HG03469 (cell line): ENCODE measurements around the gene SUGP1.

Source experiments
- ATAC-seq: cut with Tn5 transposase; IDR thresholded peaks from one replicate; pipeline ENCODE4 v1.9.1; 2021; ENCODE audit warnings: mild to moderate bottlenecking, moderate library complexity, moderate number of reproducible peaks; ENCODE audit not compliant: unreplicated experiment

SUGP1 gene

DNA sequence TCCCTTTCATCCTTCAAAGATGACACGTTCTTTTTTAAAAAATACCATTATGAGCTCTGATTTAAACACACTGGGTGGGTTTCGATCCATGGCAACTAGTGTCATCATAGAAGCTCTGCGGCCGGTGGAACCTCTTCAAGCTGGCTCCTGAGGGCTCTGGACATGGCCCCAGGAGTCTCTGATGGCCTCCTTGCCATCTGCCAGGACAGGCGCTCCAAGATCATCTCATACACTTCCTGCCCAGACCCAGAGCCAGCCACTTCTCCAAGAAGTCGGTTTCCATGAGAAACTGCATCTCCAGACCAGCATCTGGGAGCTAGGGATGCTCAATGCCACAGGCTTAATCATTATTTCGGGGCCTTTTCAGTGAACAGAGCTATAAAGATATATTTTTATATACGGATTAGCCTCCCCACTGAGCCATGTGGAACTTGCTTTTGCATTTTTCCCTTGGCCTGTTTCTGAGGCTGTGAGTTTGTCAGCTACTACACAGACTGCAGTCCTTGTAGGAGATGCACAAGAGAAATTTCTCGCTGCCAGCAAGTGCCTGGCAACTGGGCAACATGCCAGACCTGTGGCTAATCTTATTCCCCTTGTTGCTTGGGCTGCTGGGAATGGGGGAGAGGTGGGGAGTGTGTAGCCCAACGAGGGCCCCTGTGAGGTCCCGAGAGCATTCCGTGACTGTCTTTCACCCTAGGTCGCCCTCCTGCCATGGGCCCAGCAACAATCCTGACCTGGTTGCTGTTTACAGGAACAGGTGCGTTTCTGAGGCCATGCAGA, 15.9 kb downstream of the SUGP1 start:
- no peak for ATAC-seq

DNA sequence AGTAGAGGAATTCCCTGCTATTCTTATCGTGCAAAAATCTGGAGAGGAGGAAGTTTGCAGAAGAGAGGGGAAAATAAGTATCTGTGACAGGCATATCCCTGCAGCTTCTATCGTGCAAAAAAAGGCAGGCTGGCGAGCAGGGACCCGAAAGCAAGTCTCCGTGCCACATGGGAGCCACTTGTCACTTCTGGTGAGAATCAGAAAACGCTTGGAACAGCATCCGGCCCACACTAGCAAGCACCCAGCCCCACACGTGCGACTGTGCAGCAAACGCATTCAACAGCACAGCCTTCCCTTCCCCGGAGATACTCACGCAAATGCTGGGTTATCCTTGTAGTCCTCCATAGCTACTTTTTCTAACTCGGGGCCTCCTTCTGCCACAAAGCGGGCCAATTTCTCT, 16.9 kb downstream of the SUGP1 start:
- no peak for ATAC-seq

DNA sequence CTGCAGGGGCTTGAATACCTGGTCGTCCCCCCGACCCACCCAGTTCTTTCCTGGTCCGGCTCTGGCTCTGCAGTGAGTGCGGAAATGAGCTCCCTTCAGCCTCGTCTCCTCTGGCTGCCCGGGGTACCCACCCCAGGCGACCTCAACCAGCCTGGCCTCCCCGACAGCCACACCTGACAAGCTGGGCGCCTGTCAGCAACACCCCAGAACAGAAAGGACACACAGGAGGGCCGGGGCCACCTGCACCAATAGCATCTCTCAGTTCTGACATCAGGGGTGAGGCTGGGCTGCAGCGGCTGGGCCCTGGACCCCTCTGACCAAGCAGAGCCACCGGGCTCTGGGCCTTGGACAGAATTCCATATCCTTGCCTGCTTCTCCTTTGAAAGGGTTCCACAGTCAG, 19.7 kb downstream of the SUGP1 start:
- no peak for ATAC-seq

DNA sequence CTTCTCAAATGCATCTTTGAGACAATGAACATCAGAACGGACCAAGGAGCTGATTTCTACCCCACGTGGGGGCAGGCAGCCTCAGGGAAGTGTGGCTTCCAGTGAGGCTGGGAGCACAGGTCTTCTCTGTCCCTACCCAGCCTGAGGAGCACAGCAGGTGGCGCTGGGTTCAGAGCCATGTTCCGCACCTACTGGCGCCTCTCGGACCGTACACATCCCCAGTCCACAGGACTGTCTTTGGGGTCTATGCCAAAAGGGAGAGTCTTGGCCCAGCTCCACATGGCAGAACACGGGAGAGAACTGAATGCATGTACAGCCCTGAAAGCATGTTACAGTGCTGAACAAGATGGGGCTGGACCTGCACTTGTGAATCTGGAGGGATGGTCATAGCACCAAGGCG, 22.6 kb downstream of the SUGP1 start:
- ATAC-seq = no peak

DNA sequence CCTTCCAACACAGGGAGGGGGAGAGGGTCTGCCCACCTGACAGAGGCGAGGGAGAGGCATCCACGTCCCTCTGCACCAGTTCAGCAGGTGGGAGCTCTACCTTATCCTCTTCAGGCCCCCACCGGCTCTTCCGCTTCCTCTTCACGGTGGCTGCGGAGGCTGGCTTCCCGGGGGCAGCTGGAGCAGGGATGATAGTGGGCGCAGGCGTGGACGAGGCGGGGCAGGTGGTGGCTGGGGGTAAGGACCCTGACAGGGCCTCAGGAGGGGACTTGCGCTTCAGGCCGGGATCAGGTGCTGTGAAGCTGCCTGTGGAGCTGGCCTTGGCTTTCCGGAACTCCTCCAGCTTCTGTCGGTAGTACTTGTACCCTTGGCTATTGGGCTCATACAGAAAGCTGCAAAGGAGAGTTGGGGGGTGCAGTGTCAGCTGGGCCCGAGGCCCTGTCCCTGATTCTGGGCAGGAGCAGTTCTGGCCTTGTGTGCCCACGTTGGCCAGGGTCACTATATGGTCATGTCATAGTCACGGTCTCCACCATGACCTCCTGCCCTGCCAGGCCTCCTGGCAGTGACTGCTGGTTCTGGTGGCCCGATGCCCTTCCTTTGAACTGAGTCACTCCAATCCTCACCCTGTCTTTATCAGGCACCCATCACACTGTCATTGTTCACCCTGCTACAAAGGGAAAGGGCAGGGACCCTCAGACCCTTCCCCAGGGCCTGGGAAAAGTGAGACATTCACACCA, 23.2 kb downstream of the SUGP1 start:
- ATAC-seq = no peak

DNA sequence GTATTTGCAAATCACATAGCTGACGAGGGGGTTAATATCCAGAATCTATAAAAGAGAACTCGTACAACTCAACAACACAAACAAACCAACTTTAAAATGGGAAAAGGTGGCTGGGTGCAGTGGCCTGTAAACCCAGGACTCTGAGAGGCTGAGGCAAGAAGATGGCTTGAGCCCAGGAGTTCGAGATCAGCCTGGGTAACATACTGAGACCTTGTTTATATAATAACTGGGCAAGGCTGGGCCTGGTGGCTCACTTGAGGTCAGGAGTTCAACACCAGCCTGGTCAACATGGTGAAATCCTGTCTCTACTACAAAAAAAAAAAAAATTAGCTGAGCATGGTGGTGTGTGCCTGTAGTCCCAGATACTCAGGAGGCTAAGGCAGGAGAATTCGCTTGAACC, 25.4 kb downstream of the SUGP1 start:
- no peak for ATAC-seq

DNA sequence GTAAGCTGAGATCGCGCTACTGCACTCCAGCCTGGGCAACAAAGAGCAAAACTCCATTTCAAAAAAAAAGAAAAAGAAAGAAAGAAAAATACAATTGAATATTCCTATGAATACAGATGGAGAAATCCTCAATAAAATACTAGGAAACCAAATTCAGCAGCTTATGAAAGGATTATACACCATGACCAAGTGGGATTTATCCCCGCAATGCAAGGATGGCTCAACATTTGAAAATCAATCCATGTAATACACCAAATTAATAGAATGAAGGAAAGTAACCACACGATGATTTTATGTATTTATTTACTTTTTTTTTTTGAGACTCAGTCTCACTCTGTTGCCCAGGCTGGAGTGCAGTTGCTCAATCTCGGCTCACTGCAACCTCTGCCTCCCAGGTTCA, 27.7 kb downstream of the SUGP1 start:
- no peak for ATAC-seq

DNA sequence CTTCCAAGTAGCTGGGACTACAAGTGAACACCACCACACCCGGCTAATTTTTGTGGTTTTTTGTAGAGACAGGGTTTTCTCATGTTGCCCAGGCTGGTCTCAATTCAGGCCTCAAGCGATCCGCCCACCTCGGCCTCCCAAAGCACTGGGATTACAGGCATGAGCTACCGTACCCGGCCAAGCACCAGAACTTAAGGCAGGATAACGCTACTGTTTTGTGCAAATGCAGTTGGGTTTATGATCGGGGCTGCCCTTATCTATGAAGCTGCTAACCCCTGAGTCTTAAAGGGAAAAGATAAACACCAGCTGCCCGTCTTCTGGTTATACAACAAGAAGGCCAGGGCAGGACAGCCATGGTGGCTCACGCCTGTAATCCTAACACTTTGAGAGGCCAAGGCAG, 34.6 kb downstream of the SUGP1 start:
- no peak for ATAC-seq

DNA sequence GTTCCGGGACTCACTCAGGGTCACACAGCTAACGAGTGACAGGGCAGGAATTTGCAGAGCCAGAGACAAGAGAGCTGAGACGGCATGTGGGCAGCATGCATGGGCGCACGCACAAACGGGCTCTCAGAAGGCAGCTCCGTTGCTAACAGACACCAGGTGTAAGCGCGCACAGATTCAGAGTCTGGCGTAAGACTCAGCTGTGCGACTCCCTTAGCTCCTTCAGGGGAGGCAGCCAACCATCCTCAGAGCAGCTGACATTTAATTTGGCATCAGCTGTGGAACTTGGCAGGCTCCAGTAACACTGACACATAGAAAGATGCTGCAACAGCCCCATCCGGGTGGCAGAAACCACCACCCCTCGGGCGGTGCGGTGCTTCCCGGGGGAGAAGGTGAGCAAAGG, 39.7 kb downstream of the SUGP1 start:
- no peak for ATAC-seq

DNA sequence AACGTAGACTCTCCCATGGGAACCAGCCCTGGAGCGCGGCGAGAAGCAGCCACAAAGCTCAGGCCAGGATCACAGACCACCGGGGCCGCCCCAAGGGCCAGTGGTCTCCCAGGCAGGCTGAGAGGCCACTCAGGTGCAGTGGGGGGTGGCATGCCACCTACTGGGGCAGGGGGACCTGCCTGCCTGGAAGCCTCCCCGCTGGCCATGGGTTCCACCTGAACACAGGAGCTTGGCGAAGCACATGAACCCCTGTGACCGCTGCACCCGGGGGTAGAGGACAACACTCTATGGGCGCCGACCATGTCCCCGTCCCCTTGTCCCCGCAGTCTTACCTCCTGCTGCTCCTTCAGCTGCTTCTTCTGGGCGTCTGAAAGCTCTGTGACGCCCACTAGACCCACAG, 40.5 kb downstream of the SUGP1 start:
- no peak for ATAC-seq

DNA sequence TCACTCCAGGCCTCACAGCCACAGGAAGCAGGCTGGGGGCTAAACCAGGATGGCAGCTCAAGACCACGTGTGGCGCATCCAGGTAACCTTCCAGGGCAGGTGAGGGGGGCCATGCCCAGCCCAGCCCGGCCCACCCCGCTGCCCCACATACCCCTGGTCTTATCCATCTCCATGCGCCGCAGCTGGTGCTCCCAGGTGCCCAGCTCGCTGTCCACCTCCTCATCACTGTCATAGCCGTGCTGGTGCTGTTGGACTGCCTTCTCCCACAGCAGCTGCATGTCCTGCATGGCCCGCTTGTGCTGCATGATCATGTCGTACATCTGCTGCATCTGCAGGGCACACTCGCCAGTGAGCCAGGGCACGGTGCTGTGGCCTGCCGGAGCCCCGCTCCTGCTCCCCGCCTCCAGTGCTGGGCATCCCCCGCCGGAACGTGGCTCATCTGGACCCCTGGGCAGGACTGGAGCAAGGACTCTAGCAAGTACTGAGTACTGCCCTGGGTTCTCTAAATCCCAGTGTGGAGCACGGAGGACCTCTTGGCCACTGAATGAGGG, 41.2 kb downstream of the SUGP1 start:
- ATAC-seq = no peak

DNA sequence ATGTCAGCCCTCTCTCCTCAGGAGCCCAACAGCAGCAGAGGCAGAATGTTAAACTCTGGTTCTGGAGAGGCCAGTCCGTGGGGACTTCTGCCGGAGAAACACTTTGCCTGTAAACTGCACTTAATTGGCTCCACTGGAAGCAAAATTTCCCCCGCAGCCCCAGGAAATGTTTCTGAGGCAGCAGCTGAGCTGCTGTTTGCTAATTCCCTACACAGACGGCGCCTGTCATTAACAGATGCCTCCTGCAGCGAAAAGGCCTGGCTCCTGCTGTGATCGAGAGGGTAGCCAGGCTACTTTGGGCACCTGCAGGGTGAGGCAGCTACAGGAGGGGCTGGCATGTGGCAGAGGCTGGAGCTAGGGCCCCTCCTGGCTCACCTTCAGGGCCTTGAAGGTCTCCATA, 42.0 kb downstream of the SUGP1 start:
- no peak for ATAC-seq

DNA sequence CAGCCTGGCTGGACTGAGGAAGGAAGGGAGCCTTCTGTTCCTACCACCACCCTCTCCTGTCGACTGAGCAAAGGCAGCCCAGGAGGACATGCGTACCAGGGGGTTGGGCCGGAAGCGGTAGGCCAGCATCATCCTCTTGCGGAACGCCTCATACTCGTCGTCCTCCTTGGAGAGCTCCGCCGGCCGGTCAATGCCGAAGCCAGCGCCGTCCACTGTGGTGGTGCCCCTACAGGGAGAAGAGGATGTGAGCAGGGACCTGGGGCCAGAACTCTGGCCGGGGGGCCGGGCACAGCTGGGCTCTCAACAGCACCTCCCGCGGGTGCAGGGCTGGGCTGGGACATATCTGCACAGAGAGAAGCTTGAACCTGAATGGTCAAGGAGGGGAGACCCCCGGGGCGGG, 43.5 kb downstream of the SUGP1 start:
- no peak for ATAC-seq

DNA sequence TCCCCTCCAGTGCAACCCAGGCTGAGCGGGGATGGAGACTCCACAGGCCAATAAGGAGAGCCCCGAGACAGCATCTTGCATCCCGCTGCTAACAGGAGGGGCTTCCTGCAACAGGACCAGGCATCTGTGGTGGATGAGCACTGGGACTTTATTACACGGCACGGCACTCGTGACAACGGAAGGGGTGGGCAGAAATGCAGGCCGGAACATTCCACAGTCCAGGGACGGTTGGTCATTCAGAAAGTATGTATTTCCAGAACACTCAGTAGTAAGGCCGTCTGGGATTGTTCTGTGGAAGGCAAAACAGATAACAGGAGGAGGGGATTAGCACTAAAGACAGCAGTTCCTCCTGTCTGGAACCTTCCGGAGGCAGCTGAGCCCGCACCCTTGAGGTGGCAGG, 43.9 kb downstream of the SUGP1 start:
- no peak for ATAC-seq

DNA sequence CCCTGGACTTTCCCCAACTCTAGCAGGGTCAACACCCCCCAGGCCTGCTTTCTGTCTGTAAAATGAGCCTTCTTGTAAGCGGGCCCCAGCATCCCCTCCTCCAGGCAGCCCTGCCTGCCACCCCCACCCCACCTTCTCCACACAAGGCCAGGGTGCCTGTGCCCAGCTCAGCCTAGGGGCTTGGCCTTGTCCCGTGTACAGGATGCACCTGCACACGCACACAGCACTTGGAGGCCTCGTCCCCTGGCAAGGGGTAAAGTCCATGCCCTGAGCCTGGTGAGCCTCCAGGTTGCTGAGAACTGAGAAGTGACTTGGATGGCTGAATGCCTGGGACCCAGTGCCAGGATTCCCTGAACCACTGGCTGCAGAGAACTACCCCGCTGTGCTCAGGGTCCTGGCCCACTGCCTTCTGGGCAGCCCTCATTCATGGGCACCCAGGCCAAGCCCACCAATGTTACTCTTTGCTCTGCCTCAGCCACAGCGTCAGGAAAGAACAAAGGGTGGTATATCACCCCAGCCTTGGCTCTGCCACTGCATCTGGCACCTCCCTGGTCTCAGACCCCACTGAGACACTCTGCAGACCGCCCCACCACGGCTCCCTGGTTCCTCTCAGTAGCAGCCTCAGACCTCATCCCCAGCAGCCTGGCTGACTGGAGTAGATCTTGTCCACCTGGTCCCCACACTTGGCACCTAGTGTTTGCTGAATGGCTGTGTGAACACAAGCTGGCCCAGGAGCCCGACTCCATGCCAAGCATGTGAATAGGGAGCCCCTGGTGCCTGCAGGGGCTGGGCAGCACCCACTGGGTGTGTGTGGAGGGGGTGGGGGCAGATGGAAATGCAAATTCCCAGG, 45.4 kb downstream of the SUGP1 start:
- ATAC-seq = no peak

DNA sequence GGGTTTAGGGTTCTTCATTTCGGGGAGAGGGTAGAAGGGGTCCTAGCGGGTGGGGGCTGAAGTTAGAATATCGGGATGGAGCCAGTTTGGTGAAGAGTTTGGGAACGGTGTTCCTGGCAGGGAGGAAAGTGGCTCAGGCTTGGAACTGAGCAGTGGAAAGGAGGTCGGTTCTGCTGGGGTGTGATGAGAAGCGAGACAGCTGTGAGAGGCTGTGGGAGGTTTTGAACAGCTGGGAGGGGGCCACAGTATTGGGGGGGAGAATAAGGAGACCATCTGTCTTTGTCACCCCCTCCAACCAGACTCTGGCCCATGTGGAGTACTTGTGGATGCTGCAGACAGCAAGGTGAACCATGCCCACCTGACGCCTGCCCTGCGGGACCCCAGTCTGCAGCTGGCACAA, 46.2 kb downstream of the SUGP1 start:
- ATAC-seq = no peak

DNA sequence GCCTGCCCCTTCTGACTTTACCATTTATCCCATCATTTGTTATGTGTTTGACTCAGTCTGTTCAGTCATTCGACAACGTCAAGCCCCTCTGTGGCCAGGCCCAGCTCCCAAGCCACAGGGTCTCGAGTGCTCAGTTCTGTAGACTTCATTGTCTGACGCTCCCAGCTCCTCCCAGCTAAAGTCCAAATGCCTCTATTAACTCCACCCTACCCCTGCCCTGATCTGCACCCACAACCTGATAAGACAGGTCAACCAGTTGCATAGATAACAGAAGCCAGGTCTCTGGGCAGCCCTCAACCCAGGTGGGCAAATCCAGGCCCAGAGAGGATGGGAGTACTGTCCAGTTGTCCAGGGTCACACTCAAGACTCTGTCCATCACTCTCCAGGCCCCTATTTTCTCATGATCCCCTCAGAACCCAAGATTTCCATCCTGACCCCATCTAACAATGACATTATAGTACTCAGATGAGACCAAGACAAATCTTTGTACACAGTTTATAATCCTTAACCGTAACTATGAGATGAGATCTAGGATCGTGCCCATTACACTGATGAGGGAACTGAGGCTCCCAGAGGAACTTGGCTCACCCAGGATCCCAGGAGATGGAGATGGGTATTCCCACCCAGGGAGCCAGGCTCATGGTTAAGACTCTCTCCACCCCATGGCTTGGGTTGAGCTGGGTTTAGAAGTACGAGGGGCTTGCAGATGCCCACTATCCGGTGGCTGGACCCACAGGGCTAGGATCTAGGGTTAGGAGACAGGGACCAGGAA, 48.3 kb downstream of the SUGP1 start:
- ATAC-seq = no peak

DNA sequence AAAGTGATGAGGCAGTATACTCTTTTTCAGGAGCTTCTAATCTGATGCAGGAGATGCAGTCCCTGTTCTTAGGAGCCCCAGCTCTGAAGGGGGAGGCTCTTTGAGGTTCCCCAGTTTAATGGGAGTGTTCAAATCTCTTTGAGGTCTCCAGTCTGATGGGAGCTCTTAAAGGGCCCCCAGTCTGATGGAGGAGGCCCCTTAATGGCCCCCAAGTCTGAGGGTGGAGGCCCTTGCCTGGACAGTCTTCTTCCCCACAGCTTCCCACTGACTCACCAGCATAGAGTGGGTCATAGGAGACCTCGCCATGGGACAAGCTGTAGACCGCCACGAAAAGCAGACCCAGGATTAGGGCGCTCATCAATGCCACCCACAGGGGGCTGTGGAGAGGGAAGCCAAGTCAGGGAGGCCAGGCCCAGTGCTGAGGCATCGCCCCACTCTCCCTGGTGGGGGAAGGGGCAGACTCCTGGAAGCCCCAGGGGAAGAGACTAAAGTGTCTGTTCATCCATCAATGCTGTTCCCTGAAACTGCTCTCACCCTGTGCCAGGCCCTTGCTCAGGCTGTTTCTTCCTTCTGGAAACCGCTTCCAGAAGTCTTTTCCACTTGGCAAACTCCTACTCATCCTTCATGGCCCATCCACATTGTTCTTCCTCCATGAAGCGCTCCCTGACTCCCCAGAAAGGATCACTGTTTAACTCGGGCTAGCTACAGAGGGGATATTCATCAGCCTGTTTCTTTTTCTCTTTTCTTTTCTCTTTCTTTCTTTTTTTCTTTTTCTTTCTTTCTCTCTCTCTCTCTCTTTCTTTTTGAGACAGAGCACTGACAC, 49.3 kb downstream of the SUGP1 start:
- no peak for ATAC-seq

DNA sequence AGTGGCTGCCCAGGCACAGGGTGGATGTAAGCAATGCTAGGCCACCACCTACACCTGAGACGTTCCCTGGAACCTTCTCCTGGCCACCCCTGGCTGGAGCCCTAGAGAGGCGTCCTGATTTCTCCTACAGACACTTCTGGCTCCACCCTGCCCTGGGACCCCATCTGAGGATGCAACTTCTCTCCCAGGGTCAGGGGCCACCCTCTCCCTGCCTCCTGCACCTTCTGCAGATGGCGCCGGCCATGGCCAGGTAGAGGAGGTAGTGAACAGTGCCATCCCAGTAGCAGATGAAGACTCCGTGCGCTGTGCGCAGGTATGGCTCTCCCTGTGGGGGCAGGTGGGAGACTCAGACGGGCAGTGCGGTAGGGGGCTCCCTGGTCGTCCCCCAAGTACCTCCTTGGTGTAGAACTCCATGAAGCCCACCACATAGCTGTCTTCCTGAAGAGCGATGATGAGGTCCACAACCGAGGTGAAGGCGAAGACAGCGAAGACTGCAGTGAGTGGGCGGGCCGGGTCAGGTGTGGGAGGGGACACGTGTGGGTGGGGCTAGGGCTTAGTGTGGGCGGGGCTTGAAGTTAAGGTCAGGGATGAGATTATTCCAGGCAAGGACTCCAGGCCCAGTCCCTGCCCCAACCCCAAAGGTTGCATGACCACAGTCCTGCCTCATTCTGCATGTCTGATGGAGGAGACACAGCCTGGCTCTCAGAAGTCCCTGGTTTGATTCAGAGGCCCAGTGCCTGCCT, 50.2 kb downstream of the SUGP1 start:
- ATAC-seq = no peak
